NB4 (cell line): Measurements from ENCODE around the gene HECTD4.
"Not testable (repeated sequence)": the region's sequence is repeated elsewhere in the genome, so short reads cannot be mapped to it uniquely, and the experiment has no call there.

Experiments used
- MYC ChIP-seq: IDR thresholded peaks from 2 replicates; pipeline ENCODE4 v1.6.1; 2011; ENCODE audit warnings: low read depth, low read length
- TF ChIP-seq, protein P1 (sequence below): IDR thresholded peaks from one replicate; pipeline ENCODE4 v1.5.1; 2012; ENCODE audit warnings: low read depth, low read length

DNA sequence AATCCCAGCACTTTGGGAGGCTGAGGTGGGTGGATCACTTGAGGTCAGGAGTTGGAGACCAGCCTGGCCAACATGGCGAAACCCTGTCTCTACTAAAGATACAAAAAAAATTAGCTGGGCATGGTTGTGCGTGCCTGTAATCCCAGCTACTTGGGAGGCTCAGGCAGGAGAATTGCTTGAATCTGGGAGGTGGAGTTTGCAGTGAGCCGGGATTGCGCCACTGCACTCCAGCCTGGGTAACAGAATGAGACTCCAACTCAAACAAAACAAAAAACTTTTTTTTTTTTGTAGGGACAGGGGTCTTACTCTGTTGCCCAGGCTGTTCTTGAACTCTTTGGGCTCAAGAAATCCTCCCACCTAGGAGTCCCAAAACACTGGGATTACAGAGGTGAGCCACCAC is 33.2 kb upstream of the HECTD4 start:
- TF ChIP-seq, protein P1, sequence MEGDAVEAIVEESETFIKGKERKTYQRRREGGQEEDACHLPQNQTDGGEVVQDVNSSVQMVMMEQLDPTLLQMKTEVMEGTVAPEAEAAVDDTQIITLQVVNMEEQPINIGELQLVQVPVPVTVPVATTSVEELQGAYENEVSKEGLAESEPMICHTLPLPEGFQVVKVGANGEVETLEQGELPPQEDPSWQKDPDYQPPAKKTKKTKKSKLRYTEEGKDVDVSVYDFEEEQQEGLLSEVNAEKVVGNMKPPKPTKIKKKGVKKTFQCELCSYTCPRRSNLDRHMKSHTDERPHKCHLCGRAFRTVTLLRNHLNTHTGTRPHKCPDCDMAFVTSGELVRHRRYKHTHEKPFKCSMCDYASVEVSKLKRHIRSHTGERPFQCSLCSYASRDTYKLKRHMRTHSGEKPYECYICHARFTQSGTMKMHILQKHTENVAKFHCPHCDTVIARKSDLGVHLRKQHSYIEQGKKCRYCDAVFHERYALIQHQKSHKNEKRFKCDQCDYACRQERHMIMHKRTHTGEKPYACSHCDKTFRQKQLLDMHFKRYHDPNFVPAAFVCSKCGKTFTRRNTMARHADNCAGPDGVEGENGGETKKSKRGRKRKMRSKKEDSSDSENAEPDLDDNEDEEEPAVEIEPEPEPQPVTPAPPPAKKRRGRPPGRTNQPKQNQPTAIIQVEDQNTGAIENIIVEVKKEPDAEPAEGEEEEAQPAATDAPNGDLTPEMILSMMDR = not testable (repeated sequence)
- not testable (repeated sequence) for TF ChIP-seq MYC
